OCI-M2 (cell line): ENCODE results near the gene SCG5.

ENCODE experiments used
- DNase-seq: peaks from one replicate; lab custom pipeline; 2025; ENCODE audit not compliant: unreplicated experiment; lab: John Stamatoyannopoulos, UW

Gene SCG5

DNA sequence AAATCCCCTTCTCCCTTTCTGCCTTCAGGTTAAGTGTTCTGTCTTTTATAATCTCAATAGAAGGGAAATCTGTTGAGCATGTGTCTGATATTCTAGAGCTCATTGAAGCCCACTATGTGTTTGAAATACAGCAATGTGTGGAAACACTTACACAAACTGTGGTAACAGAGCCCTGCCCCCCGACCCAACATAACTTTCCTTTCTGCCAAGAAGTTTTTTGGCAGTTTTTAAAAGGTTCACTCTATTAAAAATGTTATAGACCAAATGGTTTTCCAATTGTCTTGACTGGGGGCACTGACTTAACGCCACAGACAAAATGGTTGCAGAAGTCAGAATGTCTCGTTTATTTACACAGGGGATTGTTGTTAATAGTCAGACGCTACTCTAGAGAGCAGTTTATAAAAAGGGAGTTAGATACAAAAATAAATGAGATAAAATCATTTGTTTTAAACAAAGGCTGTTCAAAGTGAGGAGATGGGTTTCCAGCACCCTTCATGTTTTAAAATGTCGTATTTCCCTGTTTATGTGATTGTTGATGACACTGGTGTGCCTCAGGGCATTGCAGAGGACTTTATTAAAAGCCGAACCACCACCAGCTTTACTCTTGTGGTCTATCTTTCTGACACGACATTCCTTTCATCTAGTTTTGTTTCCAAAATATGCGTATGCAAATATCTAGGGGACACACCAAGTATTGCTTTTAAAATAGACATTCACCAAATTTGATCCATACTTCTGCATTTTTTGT lies 49.6 kb downstream of the SCG5 start:
- no peak for DNase-seq

GRCh38 chr15:32691689-32692038 lies 50.2 kb downstream of the SCG5 start:
- DNase-seq: no peak

- DNase-seq: no peak
Measured at GRCh38 chr15:32692286-32692685, 50.8 kb downstream of the SCG5 start.

- no peak for DNase-seq
Measured at GRCh38 chr15:32694222-32694983, 52.9 kb downstream of the SCG5 start.

DNA sequence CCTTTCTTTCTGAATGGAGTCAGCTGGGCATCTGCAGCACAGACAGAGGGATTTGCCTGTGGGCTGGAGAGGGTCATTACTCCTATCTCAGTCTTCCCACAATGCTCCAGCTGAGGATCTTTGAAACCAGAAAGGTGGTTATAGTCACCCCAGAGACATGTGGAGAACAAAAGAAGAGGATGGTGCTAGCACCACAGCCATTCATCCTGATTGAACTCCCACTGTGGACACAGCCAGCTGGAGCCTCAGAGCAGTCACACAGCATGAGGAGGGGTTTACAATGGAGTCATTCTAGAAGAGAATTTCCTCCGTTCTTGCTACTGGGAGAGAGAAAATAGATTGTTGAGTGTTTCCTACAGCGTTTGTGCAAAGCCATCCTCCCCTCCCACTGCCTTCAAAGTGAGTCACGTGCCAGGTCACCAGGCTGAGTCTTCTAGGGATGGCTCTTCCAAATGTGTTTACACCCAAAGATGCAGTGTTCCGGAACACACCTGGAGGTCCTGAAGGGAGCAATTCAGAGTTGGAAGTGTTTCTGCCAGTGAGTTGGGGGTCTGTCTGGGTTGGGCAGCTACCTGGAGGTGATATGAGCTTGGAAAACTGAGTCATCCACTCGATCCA lies 57.4 kb downstream of the SCG5 start:
- DNase-seq: no peak

DNA sequence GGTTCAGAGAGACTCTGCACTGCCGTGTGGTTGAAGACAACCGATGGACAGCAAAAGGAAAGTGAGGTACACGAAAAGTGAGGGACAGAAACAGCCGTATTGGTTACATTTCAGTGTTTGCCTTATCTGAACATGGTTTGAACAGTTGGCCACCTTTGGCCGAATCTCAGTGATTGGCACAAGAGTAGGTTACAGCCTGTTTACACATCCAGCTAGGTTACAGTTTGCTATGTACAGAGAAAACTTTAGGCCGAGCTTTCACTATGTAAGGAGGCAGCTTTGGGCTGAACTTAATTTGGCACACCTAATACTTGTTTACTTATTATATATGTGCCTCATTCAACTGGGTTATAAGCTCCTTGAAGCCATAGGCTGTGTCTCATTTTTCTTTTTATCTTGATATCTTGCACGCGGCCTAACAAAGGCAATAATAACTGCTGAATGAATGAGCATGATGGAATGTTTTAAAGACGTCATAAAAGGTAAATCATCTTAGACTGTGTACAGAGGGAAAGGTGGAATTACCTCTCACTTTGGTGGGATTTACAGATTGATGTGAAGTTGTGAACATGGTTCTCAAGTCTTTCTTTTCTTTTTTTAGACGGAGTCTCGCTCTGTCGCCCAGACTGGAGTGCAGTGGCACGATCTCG lies 59.1 kb downstream of the SCG5 start:
- no peak for DNase-seq

GRCh38 chr15:32701863-32702262 lies 60.4 kb downstream of the SCG5 start:
- DNase-seq: no peak

DNA sequence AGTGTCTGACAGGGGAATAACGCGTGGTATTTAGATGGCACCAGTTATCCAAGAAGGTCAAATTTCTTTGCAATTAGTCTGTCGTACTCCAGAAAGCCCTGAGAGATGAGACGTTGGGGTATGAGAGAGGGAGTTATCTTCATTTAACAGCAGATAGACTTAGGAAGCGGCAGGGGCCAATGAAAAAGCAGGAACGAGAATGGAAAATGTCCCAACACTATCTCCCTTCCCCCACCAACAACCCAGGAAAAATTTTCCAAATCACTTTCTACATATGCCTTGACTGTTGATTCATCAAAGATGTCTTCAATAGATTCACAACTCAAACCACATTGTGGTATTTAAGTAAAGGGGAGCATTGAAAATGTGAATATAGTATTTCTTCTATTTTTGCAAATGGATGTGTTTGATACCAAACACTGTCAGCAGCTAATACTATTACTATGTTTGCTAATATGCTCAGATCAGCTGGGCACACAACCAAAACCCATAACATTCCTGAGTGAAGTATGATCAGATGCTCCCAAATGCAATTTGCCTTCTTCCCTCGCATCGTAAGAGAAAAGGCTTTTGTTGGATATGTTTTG lies 63.0 kb downstream of the SCG5 start:
- DNase-seq: no peak

GRCh38 chr15:32705446-32705845 lies 63.9 kb downstream of the SCG5 start:
- DNase-seq: no peak

- DNase-seq: no peak
Measured at GRCh38 chr15:32706704-32707103, 65.2 kb downstream of the SCG5 start.

- DNase-seq: no peak
Measured at GRCh38 chr15:32707436-32707835, 65.9 kb downstream of the SCG5 start.

DNA sequence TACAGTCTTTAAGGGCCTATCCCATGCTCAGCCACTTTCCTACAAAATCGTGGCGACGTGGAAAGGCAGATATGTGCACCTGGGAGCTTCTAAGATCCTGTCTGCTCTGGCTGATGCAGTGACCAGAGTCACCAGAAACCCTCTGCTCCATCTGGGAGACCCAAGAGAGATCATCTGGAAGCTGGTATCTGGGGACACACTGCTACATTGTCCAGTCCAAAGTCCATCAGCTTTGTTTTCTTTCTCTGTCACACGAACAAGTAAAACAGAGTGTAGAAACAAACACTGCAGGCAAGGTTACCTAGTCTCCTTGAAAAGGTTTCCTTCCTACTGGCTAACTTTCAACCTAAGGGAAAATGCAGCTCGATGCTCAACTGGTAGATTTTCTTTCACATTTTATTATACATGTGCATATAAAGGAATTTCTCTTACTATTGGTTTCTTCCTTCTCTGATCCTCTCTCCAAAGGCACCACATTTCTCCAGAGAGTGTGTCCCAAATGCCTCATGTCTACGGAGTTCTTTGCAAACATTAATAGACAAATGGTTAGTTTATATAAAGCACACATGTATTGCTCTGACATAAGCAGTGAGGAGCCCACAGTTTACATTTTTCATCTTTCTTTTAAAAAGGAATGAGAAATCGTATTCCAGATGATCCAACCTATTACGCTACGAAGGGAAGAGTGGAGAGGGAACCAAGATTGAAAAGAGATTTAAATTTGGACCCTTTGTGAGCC lies 68.0 kb downstream of the SCG5 start:
- no peak for DNase-seq

DNA sequence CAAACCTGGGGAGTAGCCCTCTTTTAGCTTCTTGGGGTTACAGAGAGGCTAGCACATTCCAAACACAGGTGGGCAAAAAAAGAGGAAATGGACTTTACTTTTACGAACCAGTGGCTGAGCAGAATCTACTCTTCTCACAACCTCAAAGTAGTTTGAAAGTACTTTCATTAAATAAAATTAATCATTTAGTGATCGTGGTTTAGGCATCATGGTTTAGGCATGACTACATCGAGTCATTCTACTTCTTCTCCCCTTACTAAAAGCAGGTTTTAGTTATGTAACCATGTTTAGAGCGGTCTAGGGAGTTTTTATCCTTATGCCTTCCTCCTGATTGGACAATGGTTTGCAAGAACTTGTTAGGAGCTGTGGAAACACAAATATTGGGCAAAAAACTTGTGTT lies 73.8 kb downstream of the SCG5 start:
- DNase-seq: no peak

- no peak for DNase-seq
Measured at GRCh38 chr15:32716216-32716914, 74.9 kb downstream of the SCG5 start.

DNA sequence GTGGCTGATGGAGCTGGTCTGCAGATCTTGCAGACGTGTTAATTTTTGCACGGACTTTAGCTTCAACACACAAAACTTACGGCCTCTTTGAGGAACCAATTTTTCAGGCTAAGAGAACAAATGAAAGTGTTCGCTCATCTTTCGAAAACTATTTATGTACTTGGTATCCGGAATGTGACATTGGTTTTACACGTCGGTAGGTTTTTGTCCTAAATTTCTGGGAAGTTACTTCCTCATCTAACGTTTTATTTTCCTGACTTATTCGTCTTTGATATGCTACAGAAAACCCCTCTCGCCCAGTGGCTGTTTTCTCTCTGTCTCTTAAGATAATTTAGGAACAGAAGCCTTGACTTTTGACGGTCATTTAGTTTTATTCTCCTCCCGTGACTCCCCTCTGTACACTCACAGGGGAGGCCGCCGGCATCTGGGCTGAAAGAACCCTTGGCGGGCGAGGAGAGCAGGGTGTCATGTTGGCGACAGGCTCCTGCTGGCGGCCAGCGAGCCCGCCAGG lies 75.5 kb downstream of the SCG5 start:
- DNase-seq: no peak

GRCh38 chr15:32717426-32718226 lies 76.1 kb downstream of the SCG5 start, which contains the start of gene GREM1:
TSS of gene GREM1 (plus strand) at chr15:32718004. CDS start at chr15:32730691, 12,687 bp downstream.
- DNase-seq: no peak

DNA sequence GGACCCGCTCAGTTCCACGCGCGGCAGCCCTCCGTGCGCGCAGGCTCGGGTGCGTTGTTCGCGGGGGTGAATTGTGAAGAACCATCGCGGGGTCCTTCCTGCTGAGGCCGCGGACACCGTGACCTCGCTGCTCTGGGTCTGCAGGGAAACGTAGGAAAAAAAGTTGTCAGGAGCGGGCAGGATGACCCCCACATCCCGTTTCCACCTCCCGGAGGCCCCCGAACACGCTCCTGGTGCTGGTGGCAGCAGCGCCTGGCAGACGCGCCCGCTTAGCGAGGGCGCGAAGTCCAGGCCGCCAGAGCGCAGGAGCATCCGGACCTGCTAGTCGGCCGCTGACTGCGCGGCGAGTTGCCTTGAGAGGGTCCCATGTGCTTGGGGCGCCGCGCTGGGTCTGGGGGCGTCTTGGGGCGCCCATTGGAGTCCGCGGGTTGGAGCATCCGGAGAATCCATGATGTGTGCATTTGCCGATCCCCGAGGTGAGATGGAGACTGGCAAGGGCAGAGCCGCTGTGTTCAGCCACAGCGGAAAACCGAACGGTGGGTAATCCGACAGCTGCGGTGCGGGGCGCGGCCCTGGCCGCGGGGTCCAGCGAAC lies 76.8 kb downstream of the SCG5 start:
- DNase-seq: no peak
